HG03196 (cell line): Measurements from ENCODE around the gene MOBP.
"Not testable (repeated sequence)": the region's sequence is repeated elsewhere in the genome, so short reads cannot be mapped to it uniquely, and the experiment has no call there.

ENCODE experiments used
- ATAC-seq: cut with Tn5 transposase; IDR thresholded peaks from one replicate; pipeline ENCODE4 v1.9.1; 2021; ENCODE audit not compliant: unreplicated experiment

The MOBP gene

GRCh38 chr3:39448506-39449233 is 18.8 kb upstream of the MOBP start:
- ATAC-seq, result no peak

- ATAC-seq, result no peak
Observed at GRCh38 chr3:39449796-39450195, 17.7 kb upstream of the MOBP start.

- ATAC-seq, result no peak
Observed at GRCh38 chr3:39453134-39453533, 14.3 kb upstream of the MOBP start.

GRCh38 chr3:39453872-39454271 is 13.6 kb upstream of the MOBP start:
- not testable (repeated sequence) for ATAC-seq

GRCh38 chr3:39454591-39455217 is 12.8 kb upstream of the MOBP start:
- no peak for ATAC-seq

GRCh38 chr3:39456159-39456558 is 11.3 kb upstream of the MOBP start:
- ATAC-seq, result no peak

GRCh38 chr3:39457361-39457760 is 10.1 kb upstream of the MOBP start:
- ATAC-seq, result no peak

- ATAC-seq, result not testable (repeated sequence)
Observed at GRCh38 chr3:39458579-39458978, 8.9 kb upstream of the MOBP start.

GRCh38 chr3:39460677-39461076 is 6.8 kb upstream of the MOBP start:
- no peak for ATAC-seq

GRCh38 chr3:39463269-39463668 is 4.2 kb upstream of the MOBP start:
- no peak for ATAC-seq

GRCh38 chr3:39466988-39467387 is 492 bp upstream of the MOBP start:
- no peak for ATAC-seq

- ATAC-seq, result no peak
Observed at GRCh38 chr3:39468108-39468436, 592 bp downstream of the MOBP start.

GRCh38 chr3:39469258-39469657 is 1.8 kb downstream of the MOBP start:
- ATAC-seq, result no peak

GRCh38 chr3:39469945-39470344 is 2.5 kb downstream of the MOBP start:
- no peak for ATAC-seq

- no peak for ATAC-seq
Observed at GRCh38 chr3:39471652-39472051, 4.2 kb downstream of the MOBP start.

GRCh38 chr3:39473452-39474125 is 6.1 kb downstream of the MOBP start:
- ATAC-seq, result no peak

GRCh38 chr3:39474126-39474515 is 6.6 kb downstream of the MOBP start:
- no peak for ATAC-seq

- no peak for ATAC-seq
Observed at GRCh38 chr3:39476783-39477182, 9.3 kb downstream of the MOBP start.

GRCh38 chr3:39478226-39478625 is 10.7 kb downstream of the MOBP start:
- ATAC-seq, result no peak

GRCh38 chr3:39479701-39480414 is 12.4 kb downstream of the MOBP start:
- ATAC-seq, result no peak

- ATAC-seq, result no peak
Observed at GRCh38 chr3:39485547-39485946, 18.1 kb downstream of the MOBP start.

- ATAC-seq, result no peak
Observed at GRCh38 chr3:39491014-39491413, 23.5 kb downstream of the MOBP start.
